ENCODE measurements around the gene MADD.

The MADD gene

GRCh38 chr11:47269829-47270305 lies at the start of gene MADD:
Gene MADD (plus strand): TSS chr11:47270133.
- peak; percentile 75 for DNase-seq (ENCODE audit: low read depth)

- DNase-seq (ENCODE audit: low read depth), result peak; percentile 87
These were observed 49.5 kb upstream of the MADD start for GRCh38 chr11:47220401-47220821.

- no peak for DNase-seq (ENCODE audit: low read depth)
These were observed 47.2 kb upstream of the MADD start for GRCh38 chr11:47222696-47223095.

- DNase-seq (ENCODE audit: low read depth), result no peak
These were observed 44.2 kb upstream of the MADD start for GRCh38 chr11:47225552-47226400.

- no peak for DNase-seq (ENCODE audit: low read depth)
These were observed 40.8 kb upstream of the MADD start for GRCh38 chr11:47229161-47229560.

- DNase-seq (ENCODE audit: low read depth), result no peak
These were observed 36.9 kb upstream of the MADD start for GRCh38 chr11:47233051-47233450.

GRCh38 chr11:47233989-47234668 lies 35.8 kb upstream of the MADD start:
- DNase-seq (ENCODE audit: low read depth), result peak; percentile 64

- no peak for DNase-seq (ENCODE audit: low read depth)
These were observed 35.2 kb upstream of the MADD start for GRCh38 chr11:47234669-47235100.

- DNase-seq (ENCODE audit: low read depth), result no peak
These were observed 34.8 kb upstream of the MADD start for GRCh38 chr11:47235163-47235562.

GRCh38 chr11:47236482-47236881 lies 33.5 kb upstream of the MADD start:
- DNase-seq (ENCODE audit: low read depth), result peak; percentile 55

- DNase-seq (ENCODE audit: low read depth), result no peak
These were observed 30.1 kb upstream of the MADD start for GRCh38 chr11:47239852-47240251.

GRCh38 chr11:47241841-47242301 lies 28.1 kb upstream of the MADD start:
- peak; percentile 11 for DNase-seq (ENCODE audit: low read depth)

- DNase-seq (ENCODE audit: low read depth), result no peak
These were observed 27.2 kb upstream of the MADD start for GRCh38 chr11:47242596-47243192.

GRCh38 chr11:47243454-47243853 lies 26.5 kb upstream of the MADD start:
- DNase-seq (ENCODE audit: low read depth), result no peak

- DNase-seq (ENCODE audit: low read depth), result no peak
These were observed 25.2 kb upstream of the MADD start for GRCh38 chr11:47244448-47245350.

GRCh38 chr11:47245611-47246357 lies 24.1 kb upstream of the MADD start:
- no peak for DNase-seq (ENCODE audit: low read depth)

GRCh38 chr11:47247502-47247901 lies 22.4 kb upstream of the MADD start:
- no peak for DNase-seq (ENCODE audit: low read depth)

- peak; percentile 59 for DNase-seq (ENCODE audit: low read depth)
These were observed 21.6 kb upstream of the MADD start for GRCh38 chr11:47248304-47248663.

GRCh38 chr11:47248664-47249377 lies 21.1 kb upstream of the MADD start, which contains the start of gene ACP2:
Gene ACP2 (minus strand): TSS chr11:47248814. CDS start chr11:47248789, 25 bp downstream.
- DNase-seq (ENCODE audit: low read depth), result peak; percentile 85

- no peak for DNase-seq (ENCODE audit: low read depth)
These were observed 20.6 kb upstream of the MADD start for GRCh38 chr11:47249378-47249715.
